Body of pancreas (tissue), 4 donors: ENCODE measurements around the gene XRCC5.

Source experiments
- CTCF ChIP-seq, 7 experiments: fragments of 450-650 bp in 4 of 7; fragments of 200-600 bp in 3 of 7; sonication (generic) in 3 of 7; IDR thresholded peaks; one replicate each; pipeline ENCODE4 v1.5.1; 2016 to 2019; ENCODE audit warnings: antibody characterized with exemption in 7 of 7
- POLR2A ChIP-seq, 3 donors: fragments of 450-650 bp; IDR thresholded peaks; one replicate each; pipeline ENCODE4 v1.6.1; 2016; ENCODE audit warnings: antibody characterized with exemption in 3 of 3, mild to moderate bottlenecking in 2 of 3

DNA sequence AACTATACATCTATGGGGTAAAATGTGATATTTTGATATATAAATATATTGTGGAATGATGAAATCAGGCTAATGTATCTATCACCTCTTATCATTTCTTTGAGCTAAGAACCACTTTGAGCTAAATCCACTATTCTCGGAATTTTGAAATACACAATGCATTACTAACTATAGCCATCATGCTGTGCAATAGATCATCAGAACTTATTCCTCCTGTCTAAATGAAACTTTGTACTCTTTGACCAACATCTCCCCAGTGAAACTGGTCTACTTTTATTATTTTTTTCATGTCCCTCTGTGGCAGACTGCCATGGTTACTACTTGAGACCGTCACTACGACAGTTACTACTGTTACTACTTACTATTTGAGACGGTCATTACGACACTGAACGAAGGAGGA, 39.0 kb upstream of the XRCC5 start:
- no peak for TF ChIP-seq CTCF (IDR thresholded peaks at IDR 0.05)
- no peak for TF ChIP-seq POLR2A (IDR thresholded peaks at IDR 0.05)
